Measurements from ENCODE around the gene CTIF.

CTIF gene

DNA sequence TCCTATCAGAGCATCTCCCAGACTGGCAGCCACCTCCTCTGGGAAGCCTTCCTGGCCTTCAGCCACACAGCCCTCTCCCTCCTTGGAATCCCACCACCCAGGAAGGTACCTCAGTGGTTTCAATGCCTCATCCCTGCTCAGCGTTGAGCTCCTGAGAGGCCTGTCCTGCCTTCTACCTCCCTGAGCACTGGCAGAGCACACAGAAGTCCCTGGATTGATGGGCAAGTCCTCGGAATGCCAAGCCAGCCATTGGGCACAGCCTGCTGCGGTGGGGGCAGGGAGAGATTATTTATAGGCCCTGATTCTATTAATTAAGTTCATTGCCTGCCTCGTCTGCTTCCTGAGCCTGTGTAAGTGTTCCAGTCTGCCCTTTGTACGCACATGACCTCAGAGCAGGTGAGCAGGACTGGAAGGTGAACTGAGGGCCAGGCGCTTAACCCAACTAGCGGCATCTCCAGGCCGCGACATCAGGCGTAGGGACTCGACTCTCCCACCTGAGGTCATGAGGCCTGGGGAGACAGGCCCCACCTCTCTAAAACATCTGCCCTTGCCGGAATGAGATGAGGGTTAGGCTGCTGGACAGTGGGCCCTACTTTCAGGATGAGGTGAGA lies 348.6 kb downstream of the CTIF start:
- no peak for DNase-seq (ENCODE audit: low read depth)

DNA sequence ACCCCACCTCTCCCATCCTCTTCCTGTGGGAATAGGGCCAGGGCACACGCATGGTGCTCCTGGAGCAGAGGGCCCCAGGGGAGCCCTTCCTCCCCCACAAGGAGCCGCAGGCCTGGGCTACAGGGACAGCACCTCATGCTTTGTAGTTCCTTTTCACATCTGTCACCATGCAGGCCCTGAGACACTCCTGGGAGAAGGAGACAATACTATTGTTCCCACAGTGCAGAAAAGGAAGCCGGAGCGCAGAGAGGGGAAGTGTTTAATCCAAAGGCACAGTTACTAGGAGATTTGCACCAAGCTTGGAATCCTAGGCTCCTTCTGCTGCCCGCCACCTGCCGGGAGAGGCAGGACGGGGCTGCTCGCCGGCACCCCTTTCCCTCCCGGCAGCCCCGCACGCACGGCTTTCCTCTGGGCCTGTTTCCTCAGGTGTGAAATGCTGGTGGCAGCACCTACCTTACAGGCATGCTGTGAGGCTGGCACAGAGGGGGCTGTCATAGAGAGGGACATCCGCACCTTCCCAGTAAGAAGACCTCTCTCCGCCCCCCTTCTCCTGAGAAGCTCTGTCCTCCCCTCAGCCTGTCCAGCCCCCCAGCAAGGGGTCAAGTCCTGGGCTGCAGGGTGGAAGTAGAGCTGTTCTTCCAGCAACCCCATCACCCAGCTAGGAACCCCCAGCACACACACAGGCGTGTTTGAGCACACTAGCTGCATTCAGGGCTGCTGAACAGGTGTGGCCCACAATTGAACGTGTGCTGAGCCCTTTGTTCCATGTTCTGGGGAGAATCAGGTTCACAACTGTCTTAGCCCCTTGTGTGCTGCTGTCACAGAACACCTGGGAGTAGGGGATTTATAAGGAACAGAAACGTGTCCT lies 349.3 kb downstream of the CTIF start:
- no peak for DNase-seq (ENCODE audit: low read depth)

DNA sequence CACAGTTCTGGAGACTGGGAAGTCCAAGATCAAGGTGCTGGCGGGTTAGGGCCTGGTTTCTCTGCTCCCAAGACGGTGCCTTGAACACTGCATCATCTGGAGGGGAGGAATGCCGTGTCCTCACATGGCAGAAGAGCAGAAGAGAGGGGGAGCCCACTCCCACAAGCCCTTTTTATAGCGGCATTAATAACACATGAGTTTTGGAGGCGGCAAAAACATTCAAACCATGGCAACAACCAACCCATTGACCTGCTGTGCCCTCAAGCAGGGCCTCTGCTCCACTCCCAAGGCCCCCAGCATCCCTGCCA lies 349.9 kb downstream of the CTIF start:
- no peak for DNase-seq (ENCODE audit: low read depth)

DNA sequence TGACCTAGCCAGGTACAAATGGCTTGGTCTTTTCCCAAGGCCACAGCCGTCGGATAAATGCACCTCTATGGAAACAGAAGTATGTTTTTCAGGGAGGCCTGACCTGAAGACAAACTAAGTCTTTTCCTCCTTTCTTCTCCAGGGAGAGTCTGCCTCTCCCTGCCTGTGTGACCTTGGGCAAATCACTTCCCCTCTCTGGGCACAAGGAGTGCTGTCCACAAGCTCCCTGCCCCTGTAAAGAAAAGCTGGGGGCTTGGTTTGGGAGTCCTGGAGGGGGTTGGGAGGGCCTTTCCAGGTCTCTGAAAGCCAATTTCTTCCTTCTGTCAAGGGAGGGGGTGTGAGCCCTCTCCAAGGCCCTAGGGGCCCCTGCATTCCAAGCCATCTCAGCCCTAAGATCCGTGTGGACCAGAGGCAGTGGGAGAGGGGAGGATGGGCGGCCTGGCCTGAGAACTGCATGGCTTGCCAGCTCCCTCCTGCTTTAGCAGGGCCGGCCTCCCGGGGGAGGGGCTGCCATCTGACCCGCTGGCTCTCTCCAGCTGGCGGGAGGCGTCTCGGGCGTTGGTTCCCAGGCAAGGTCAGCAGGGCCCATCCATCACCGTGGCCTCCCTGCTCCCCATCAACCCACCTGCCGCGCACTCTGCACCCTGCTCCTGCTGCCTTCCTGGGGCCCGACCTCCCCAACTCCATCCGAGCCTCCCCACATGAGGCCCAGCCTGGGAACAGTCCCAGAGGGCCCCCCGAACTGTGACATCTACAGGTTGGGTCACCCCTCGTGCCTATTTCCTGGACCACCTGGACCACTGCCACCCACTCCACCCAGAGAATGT lies 350.5 kb downstream of the CTIF start:
- DNase-seq (ENCODE audit: low read depth) = no peak

DNA sequence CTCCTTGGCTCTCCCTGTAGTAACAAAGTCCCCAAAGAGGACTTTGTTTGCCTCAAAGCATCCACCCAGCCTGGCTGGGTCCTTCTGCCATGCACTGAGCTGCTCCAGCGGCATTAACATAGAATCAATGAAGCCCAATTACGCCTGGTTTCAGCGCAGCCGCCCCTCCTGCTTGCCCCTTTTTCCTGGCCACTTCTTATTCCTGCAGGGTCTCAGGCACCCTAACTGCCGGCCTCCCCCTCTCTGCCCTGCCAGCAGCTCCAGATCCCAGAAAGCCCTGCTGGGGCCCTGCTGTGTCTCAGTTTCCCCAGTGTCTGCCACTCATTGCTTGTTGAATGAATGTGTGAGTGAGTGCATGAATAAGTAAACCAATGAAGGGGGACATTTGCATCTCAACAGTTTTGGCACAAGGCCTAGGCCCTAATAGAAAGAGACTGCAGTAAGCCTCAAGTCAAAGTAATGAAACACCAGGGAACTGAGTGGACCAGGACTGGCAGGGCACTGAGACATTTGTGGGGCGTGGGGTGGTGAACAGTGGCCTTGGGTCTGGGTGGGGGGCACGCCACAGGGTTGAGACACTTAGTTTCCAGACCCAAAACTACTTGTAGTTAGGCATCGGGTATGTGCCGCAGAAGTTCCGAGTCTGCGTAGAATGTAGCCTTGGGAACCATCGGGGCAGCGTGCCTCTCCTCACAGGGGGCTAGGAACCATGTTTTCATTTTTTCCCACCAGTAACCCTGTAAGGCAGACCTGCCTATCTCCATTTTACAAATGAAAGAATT lies 351.3 kb downstream of the CTIF start:
- DNase-seq (ENCODE audit: low read depth) = no peak

DNA sequence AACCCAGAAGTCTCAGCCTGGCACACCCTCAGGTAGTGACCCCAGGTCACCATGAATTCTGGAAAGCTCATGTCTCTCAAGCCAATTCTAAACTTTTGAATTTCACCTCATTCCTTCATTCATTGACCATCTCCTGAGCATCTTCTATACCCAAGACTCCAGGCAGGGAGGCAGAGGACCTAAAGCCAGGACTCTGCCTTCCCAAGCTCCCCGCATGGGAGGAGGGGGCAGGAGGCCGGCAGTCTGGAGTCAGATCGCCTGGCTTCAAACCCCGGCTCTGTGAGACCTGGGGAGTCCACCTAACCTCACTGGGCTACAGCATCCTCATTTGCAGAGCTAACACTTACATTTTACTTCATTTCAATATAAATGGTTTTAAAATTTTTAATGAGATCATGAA lies 352.9 kb downstream of the CTIF start:
- DNase-seq (ENCODE audit: low read depth) = no peak

DNA sequence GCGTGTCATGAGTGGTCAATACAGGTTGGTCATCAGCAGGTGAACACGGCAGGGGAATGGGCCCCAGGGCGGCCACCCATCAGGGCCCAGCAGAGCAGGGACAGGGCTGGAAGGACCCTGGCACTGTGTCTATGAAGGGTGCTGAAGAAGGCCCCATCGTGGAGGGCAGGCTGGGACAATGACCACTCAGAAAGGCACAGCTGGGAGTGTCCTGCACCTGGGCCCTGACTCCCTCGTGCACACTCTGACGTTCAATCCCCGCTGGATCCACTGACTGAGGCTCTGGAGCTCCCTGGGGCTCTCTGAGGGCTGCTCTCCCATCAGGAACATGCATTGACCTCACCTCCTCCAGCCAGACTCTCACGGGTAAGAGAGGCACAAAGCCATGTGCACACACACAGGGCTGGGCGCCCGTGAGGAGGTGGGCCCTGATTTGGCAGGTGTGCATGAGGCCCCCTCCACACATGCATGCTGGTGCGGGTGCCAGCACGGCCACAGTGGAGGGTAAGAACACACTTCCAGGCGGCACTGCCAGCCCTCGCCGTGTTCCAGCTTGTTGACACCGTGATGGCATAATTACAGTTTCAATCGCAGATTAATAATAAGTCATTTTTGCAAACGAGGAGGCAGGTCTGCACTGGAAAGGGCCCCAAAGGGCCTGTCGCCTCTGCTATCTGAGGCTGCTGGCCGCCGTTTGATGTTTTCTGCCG lies 353.5 kb downstream of the CTIF start:
- no peak for DNase-seq (ENCODE audit: low read depth)

DNA sequence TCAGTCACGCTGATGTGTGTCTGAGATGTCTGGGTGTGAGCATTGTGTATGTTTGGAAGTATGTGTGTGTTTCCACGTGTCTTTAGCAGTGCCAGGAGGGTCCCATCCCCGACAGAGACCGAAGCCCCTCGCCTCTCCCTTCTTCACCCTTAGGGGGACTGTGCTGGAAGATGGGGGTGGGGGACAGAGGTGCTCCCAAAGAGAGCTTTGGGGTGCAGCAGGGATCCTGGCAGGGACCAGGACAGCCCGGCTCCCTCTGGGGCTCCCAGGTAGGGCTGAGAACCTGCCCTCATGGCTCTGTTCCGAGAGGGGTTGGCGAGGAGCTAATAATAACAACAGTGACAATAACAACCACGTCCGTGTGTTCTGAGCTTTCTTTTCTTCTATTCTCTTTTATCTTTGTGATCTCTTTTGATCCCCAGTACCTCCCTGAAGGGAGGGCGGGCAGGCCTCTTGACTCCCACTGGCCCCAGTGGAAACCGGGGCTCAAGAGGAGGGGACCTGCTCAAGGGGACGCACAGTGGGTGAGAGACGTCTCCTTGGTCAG lies 354.3 kb downstream of the CTIF start:
- no peak for DNase-seq (ENCODE audit: low read depth)

DNA sequence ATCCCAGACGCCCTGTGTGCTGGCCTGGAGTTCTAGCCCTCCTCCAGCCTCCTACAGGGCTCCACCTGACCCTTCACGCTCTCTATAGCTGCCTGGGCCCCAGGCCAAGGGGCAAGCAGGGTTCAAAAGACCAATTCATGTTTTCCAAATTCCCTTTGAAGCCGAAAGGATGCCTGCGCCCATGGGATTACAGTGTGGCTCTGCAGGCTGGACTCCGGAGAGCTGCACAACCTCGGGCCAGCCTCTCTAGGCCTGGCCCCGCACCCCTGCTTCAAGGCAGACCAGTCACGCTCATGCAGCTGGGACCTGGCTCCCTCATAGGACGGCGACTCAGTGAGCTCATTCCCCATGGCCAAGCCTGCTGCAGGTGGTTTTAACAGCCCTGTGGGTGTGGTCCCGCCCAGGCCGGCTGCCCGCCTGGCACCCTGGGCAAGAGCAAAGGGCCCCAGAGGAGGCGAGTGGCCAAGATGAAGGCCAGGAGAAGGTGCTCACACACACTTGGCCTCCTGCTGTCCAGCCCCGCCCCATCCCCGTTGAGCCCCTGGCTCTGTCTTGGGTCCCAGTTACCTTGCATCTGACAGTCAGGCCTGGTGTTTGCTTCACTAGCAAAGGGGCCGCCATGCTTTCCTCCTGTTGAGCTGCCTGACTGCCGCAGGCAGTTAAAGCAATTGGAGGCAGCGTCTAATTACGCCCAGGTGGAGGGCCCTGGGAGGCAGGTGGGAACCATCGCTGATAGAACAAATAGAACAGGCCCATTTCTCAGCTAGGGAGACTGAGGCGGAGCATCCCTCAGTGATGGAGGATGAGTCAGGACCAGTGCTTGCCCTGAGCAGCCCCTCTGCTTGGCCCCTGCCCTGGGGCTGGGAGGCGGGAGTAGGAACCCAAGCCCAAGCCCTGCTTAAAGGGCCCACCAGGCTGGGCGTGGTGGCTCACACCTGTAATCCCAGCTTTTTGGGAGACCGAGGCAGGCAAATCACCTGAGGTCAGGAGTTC lies 355.1 kb downstream of the CTIF start:
- DNase-seq (ENCODE audit: low read depth) = no peak

DNA sequence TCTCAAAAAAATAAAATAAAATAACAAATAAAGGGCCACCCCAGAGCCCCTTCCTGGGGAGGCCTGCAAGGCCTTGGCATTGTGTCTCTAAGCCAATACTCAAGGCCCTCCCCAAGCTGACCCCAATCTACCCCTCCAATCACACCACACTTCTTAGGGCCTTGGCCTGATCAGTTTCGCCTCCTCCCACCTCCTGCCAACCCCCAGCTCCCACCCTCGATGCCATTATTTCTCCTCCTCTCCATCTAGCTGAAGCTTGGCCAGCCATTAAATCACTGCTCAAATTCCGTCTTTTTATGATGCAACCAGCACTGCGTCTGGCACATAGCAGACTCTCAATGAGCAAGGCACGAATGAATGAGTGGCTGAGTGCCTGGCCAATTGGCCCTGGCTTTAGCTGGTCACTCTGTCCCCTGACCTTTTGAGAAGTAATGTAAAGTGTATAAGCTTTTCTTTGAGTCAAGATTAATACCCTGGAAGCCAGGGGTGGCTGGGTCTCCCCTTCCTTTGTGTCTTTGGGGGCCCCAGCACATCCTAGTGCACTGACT lies 356.0 kb downstream of the CTIF start:
- no peak for DNase-seq (ENCODE audit: low read depth)

DNA sequence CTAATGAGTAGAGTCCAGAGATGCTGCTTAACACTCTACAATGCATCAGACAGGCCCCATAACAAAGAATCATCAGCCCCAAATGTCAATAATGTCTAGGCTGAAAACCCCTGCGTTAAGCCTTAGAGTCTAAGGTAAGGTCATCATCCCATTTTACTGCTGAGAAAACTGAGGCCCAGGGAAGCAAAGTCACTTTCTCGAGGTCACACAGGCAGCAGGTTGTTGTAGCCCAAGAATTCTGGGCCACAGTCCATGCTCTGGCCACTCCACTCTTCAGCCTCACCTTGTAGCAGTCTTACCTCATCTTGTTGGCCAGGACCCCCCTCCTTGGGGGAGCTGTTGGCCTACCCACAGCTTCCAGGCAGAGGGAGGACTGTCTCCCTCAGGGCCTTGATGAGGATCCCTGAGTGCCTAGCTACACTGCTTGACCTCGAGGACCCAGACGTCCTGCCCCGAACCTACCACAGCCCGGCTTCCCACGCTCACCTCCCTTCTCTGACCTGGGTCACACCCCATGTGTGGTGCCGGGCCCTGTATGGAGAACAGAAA lies 357.6 kb downstream of the CTIF start:
- no peak for DNase-seq (ENCODE audit: low read depth)

DNA sequence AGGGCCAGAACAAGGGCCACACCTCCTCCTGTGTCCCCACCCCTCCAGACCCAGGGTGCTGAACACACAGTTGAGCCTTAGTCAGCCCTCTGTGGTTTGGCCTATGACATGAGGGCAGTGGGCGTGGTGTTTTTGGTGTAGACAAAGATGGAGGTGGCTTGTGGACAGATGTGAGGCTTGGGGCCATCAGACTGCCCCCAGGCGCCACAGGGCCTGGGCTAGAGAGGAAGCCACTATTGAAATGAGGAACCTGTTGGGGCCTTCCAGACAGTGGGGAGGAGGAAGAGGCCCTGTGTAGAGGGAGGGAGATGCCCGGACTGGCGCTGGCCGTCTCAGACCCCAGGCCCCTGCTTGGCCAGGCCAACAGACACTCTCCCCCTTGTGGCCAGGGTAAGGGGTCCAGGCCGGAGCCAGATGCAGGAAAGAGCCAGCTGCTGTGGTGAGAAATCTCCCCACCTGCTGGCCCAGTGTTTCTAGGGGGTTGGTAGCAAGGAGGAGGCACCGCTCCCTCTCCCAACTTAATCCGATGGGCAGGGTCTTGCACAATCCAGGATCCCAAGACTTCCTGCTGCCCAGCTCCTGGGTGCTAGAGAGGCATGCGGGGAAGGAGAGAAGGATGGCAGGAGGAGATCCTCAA lies 358.2 kb downstream of the CTIF start:
- no peak for DNase-seq (ENCODE audit: low read depth)

DNA sequence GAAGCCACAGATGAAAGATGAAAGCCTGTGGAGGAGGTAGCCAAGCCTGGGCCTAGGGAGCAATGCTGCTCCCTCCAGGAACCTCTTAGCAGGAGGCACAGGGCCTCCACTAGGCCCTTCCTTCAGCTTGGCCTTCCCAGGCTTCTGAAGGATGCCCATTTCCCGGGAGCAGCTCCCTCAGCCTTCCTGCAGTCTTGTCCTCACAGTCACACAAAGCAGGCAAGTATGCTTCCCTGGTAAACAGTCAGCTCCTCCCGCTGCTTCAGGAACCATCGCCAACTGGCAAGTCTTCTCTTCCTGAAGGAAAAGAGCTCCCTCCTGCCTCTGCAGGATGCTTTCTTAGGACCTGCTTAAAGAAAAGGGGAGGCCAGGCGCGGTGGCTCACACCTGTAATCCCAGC lies 358.7 kb downstream of the CTIF start:
- no peak for DNase-seq (ENCODE audit: low read depth)

DNA sequence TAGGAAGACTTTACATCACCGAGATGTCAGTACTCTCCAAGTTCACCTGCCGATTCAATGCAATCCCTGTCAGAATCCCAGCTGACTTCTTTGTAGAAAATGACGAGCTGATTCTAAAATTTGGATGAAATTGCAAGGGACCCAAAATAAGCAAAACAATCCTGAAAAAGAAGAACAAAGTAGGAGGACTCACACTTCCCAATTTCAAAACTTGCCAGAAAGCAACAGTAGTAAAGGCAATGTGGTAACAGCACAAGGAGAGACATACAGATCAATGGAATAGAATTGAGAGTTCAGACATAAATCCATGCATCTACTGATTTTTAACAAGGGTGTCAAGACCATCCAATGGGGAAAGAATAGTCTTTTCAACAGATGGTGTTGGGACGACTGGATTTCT lies 359.7 kb downstream of the CTIF start:
- no peak for DNase-seq (ENCODE audit: low read depth)

DNA sequence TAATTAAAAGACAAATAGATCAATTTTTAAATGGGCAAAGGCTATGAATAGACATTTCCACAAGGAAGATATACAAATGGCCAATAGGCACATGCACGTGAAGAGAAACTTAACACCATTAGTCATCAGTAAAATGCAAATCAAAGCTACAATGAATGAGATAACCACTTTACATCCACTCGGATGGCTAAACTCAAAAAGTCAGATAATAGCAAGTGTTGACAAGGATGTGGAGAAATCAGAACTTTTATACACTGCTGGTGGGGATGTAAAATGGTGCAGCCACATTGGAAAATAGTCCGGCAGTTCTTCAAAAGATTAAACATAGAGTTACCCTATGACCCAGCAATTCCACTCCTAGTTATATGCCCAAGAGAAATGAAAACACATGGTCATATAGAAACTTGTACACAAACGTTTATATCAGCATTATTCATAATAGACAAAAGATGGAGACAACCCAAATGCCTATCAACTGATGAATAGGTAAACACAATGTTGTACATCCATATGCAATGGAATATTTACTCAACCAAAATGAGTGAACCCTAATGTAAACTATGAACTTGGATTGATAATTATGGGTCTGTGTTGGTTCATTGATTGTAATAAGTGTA lies 360.8 kb downstream of the CTIF start:
- DNase-seq (ENCODE audit: low read depth) = no peak

DNA sequence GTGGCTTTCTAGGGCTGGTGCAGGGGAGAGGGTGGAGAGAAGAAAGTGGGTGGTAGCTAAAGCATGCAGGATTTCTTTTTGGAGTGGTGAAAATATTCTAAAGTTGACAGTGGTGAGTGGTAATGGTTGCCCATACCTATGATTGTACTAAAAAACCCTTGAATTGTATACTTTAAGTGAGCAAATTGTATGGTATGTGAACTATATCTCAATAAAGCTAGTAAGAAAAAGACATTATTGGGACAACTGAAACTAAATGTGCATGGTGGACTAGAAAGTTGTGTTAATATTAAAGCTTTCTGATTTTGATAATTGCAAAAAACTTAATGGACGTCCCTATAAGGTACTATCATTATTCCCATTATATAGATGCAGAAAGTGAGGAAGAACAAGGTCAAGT lies 361.6 kb downstream of the CTIF start:
- no peak for DNase-seq (ENCODE audit: low read depth)

DNA sequence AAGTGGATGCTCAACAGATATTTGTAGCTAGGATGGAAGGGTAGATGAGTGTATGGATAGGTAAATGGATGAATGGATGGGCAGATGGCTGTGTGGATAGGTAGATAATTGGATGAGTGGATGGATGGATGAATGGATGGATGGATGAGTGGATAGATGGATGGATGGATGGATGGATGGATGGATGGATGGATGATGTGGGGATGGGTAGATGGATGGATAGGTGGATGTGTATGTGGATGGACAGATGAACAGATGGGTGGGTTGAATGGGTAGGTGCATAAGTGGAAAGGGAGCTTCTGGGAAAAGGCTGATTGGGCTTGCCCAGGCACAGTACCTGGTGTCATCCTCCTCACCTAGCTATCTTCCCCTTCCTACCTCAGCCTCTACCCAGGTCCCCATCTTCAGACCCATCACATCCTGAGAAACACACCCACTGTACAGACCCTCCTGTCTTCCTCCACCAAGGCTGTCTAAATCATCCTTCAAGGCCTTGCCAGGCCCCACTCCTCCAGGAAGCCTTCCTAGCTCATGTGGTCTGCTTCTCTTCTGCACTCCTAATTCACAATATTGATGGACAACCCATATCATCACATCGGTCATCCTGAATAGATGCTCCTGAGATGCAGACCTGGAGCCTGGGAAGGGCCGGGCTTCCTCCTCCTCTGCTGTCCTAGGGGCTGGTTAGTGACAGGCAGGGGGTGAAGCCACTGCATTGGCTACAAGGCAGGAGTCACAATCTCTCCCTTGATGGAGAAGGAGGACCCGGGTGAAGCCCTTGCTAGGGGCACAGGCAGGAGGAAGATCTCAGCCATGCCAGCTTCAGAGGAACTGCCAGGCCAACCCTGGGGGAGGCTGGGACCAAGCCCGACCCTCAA lies 362.6 kb downstream of the CTIF start:
- DNase-seq (ENCODE audit: low read depth) = no peak
